Ishikawa (cell line): ENCODE results near the gene SLC43A1.

Source experiments
- CEBPB ChIP-seq: IDR thresholded peaks from 2 replicates; pipeline ENCODE4 v1.6.1; 2012
- CREB1 ChIP-seq: IDR thresholded peaks from 2 replicates; pipeline ENCODE4 v1.6.1; 2012; ENCODE audit warnings: low read depth
- EGR1 ChIP-seq: IDR thresholded peaks from 2 replicates; pipeline ENCODE4 v1.6.1; 2012
- EP300 ChIP-seq: IDR thresholded peaks from 2 replicates; pipeline ENCODE4 v1.6.1; 2012; ENCODE audit warnings: borderline replicate concordance
- FOXM1 ChIP-seq: IDR thresholded peaks from 2 replicates; pipeline ENCODE4 v1.6.1; 2012; ENCODE audit warnings: low read depth, borderline replicate concordance
- MAX ChIP-seq: IDR thresholded peaks from 2 replicates; pipeline ENCODE4 v1.6.1; 2012
- NFIC ChIP-seq: IDR thresholded peaks from 2 replicates; pipeline ENCODE4 v1.6.1; 2012
- RAD21 ChIP-seq: IDR thresholded peaks from 2 replicates; pipeline ENCODE4 v1.6.1; 2012; ENCODE audit warnings: low read depth
- REST ChIP-seq: IDR thresholded peaks from 2 replicates; pipeline ENCODE4 v1.6.1; 2012; ENCODE audit warnings: low read depth, mild to moderate bottlenecking
- TAF1 ChIP-seq: IDR thresholded peaks from 2 replicates; pipeline ENCODE4 v1.6.1; 2012; ENCODE audit warnings: low read depth, mild to moderate bottlenecking
- TCF12 ChIP-seq: IDR thresholded peaks from 2 replicates; pipeline ENCODE4 v1.6.1; 2012; ENCODE audit warnings: low read depth
- TEAD4 ChIP-seq: IDR thresholded peaks from 2 replicates; pipeline ENCODE4 v1.6.1; 2012
- USF1 ChIP-seq: IDR thresholded peaks from 2 replicates; pipeline ENCODE4 v1.6.1; 2012
- YY1 ChIP-seq: IDR thresholded peaks from 2 replicates; pipeline ENCODE4 v1.6.1; 2012; ENCODE audit warnings: low read depth
- ZBTB7A ChIP-seq: IDR thresholded peaks from 2 replicates; pipeline ENCODE4 v1.6.1; 2012; ENCODE audit warnings: low read depth

SLC43A1 gene

GRCh38 chr11:57555393-57555792 lies 39.9 kb upstream of the SLC43A1 start:
- TF ChIP-seq TCF12: no peak
- no peak for TF ChIP-seq EGR1
- no peak for TF ChIP-seq MAX
- TF ChIP-seq RAD21: no peak
- TF ChIP-seq USF1: no peak
- TF ChIP-seq REST: no peak
- TF ChIP-seq EP300: no peak
- no peak for TF ChIP-seq ZBTB7A
- TF ChIP-seq NFIC: no peak
- no peak for TF ChIP-seq TAF1
- TF ChIP-seq YY1: no peak
- TF ChIP-seq FOXM1: no peak
- no peak for TF ChIP-seq CEBPB
- no peak for TF ChIP-seq TEAD4
- no peak for TF ChIP-seq CREB1

GRCh38 chr11:57552479-57552878 lies 37.0 kb upstream of the SLC43A1 start:
- TF ChIP-seq EGR1 (no peak), CREB1 (no peak), USF1 (no peak), TEAD4 (no peak), REST (no peak), MAX (no peak), RAD21 (no peak), ZBTB7A (no peak), FOXM1 (no peak), YY1 (no peak), TCF12 (no peak)

- TF ChIP-seq TAF1 (no peak), REST (no peak), MAX (no peak), TEAD4 (no peak), EGR1 (no peak), ZBTB7A (no peak), EP300 (no peak), CREB1 (no peak)
These were observed 36.4 kb upstream of the SLC43A1 start for GRCh38 chr11:57551941-57552340.

- TF ChIP-seq ZBTB7A (no peak), YY1 (no peak), MAX (no peak), TCF12 (no peak), TEAD4 (no peak), EGR1 (no peak), REST (no peak), RAD21 (no peak), CEBPB (no peak), FOXM1 (no peak), USF1 (no peak), EP300 (no peak), NFIC (no peak), TAF1 (no peak), CREB1 (no peak)
These were observed 34.5 kb upstream of the SLC43A1 start for GRCh38 chr11:57549983-57550382.
